Measurements from ENCODE around the gene LEFTY1.

DNA sequence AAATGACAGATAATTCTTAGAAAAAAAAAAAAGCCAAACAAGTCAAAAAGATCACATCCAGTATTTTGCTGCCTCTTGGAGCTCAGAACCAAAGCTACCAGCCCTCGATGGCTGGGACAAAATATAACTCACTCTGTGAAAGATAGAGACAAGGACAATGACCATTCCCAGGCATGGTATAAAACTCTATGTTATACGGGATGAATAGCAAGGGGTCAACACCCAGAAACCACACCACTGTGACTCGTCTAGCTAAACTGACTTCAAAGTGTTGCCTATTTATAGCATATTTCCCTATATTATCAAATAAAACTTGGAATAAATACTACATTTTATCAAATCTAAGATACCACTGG, 16.9 kb downstream of the LEFTY1 start:
- TF ChIP-seq POLR2AphosphoS5 (IDR thresholded peaks at IDR 0.05; ENCODE audit: low read depth, low read length) (no peak), POLR2A (IDR thresholded peaks at IDR 0.05; ENCODE audit: low read depth, low read length) (no peak)

Data from GM12892 (cell line).